Hematopoietic multipotent progenitor cell treated with erythropoietin and hydrocortisone succinate and interleukin-3 and kit ligand, for 8 days (in vitro differentiated cells): ENCODE results near the gene OMA1.
A peak's percentile ranks its signal among the peaks of the same experiment; 100 is the strongest.
"Not testable (repeated sequence)": the region's sequence is repeated elsewhere in the genome, so short reads cannot be mapped to it uniquely, and the experiment has no call there.

Source experiments
- DNase-seq: peaks from one replicate; pipeline ENCODE4 v3.0.0-alpha.2; 2015

The OMA1 gene

DNA sequence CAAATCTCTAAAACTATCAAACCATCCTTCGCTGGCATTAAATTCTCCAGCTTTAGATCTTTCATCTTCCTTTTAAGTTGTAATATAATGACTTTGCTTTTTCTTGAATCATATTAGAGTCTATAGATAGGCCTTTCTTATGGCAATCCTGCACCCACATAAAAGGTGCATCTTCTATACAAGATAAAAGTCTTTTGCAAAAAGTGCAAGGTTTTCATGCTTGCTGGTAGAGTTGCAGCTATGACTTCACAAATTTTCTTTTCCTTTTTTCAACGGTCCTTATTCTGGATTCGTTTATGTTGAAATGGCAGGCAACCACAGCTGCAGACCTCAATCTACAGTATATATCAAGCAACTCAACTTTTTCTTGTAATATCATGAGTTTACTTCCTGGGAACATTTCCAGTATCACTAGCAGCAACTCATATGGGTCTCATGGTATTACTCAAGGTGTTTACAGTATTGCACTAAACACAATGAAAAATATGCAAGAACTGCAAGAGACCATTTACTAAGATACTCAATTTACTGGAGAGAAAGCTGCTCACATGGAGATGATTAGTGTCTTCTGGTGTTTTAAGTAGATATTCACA lies 22.1 kb downstream of the OMA1 start:
- peak; percentile 16 for DNase-seq

- DNase-seq, result peak; percentile 84
Observed at GRCh38 chr1:58515794-58516401, 30.6 kb downstream of the OMA1 start.

DNA sequence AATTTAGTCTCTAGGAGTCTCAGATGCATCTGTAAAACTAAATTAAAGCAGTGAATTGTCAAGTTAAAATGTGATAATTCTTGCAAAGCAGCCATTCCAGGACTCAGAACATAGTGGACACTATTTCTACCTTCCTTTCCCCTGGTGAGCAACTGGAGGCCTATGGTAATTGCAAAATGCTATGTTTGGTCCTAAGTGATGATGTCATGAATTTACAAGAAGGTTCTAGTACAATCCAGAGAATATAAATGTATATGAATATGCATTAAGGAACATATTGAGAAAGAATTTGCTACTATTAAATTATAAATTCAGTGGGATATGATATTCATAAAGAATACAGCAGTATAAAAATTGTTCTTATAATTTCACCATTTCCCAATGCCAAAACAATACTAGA lies 32.6 kb downstream of the OMA1 start:
- no peak for DNase-seq

GRCh38 chr1:58508629-58509028 lies 37.9 kb downstream of the OMA1 start:
- no peak for DNase-seq

- DNase-seq, result no peak
Observed at GRCh38 chr1:58505286-58505685, 41.2 kb downstream of the OMA1 start.

- no peak for DNase-seq
Observed at GRCh38 chr1:58502519-58502918, 44.0 kb downstream of the OMA1 start.

GRCh38 chr1:58500043-58500442 lies 46.5 kb downstream of the OMA1 start:
- DNase-seq, result no peak

GRCh38 chr1:58497499-58497898 lies 49.0 kb downstream of the OMA1 start:
- DNase-seq, result no peak

DNA sequence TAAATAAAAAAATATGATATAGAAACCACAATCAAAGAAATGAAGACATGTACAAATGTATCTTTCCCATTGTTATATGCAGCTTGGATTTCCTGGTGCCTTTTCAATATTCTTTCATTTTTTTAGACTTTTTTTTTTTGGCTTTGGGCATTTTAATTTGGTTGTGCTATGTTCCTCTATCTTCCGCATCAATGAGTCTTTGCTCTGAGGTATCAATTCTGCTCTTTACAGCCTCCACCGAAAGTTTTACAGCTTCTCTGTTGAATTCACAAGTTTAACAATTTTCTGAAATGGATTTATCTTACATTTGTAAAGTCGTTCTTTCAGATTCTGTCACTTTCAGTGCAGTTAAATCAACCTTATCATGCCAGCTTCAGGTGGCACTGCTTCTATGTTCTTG lies 50.5 kb downstream of the OMA1 start:
- DNase-seq, result no peak

DNA sequence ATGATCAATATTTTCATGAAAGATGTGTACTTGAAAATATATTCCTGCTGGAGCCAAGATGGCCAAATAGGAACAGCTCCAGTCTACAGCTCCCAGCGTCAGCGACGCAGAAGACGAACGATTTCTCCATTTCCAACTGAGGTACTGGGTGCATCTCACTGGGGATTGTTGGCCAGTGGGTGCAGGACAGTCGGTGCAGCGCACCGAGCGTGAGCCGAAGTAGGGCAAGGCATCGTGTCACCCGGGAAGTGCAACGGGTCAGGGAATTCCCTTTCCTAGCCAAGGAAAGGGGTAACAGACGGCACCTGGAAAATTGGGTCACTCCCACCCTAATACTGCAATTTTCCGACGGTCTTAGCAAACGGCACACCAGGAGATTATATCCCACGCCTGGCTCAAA lies 57.6 kb downstream of the OMA1 start:
- DNase-seq, result not testable (repeated sequence)

DNA sequence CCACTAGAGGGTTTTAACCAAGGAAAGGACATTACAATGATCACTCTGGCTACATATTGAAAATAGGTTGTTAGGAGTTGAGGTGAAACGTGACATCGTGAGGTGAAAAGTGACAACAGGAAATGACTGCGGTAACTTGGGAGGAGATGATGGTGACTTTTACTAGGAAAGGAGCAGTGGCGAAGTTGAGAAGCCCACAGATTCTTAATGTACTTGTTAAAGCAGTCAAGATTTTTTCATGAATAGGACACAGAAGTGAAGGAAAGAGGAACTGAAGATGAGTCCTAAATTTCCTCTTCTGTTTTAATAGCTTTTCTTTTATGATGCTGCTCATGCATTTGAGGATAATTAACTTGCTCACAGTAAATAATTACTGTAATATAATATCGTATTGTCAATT lies 59.5 kb downstream of the OMA1 start:
- DNase-seq, result no peak

DNA sequence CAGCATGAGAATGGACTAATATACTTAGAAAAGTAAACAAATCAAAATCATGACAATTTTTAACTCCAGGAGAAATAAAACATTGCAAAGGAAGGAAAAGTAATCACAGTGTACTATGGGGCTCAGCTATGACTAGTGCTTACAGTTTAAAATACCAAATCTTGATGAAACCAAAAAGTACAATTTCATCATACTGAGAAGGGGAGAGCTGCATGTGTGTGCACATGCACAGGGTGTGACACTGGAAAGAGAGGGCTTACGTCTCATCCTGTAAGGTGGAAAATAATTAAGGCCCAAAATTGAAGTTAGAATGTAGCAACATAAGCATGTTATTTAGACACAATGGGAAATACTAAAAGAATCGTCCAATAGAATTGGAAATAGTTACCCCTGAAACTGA lies 64.6 kb downstream of the OMA1 start:
- no peak for DNase-seq

- no peak for DNase-seq
Observed at GRCh38 chr1:58480191-58480590, 66.3 kb downstream of the OMA1 start.

GRCh38 chr1:58477390-58477789 lies 69.1 kb downstream of the OMA1 start:
- no peak for DNase-seq

DNA sequence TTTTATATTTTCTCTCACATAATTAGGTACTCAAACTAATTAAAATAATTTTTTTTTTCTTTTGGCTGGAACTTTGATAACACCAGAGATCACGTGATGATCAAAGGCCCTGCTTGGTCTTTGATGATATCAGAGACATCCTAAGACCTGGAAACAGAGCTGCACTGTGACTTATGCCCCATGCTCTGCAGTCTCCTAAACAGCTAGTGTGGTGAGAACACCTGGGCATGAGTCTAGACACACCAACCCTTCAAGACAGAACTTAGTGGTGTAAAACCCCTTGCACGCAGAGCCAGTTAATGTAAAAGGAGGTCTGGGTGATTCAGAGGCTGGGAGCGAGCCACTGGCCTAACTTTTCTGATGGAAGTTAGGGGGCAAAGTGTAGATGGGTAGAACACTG lies 70.3 kb downstream of the OMA1 start:
- no peak for DNase-seq

- no peak for DNase-seq
Observed at GRCh38 chr1:58469476-58469875, 77.0 kb downstream of the OMA1 start.

DNA sequence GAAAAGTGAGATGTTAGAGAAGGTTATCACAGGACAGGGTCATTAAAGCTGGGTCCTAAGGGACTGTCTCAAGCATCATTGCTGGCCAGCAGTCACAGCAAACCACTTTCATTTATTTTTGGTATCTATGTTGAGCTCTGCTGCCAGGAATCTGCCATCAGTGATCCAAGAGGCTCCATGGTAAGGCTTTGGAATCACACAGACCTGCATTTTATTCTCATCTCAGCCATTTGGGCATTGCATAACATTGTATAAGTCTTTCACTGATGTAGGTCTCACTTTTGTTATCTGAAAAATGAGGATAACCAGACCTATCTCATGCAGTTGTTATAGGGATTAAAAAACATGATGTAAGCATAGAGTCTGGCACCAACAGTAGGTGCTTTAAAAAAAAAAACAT lies 77.5 kb downstream of the OMA1 start:
- DNase-seq, result no peak

DNA sequence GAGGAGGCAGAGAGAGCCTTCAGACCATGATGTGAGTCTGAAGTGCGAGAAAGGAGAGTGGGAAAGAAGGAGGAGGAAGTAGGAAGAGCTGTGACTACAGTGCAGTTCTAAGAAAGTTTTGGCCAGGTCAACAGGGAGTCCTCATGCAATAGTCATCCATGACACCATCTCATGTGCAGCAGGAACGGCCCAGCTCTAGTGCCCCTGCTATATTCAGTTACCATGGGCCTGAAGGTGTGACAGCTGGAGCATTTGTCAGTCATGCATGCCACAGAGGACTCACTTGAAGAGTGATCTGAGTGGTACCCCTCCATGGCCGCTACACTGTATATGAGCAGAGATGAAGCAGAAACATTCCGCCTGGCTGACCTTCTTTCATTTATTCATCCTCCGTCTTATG lies 77.9 kb downstream of the OMA1 start:
- DNase-seq, result no peak

DNA sequence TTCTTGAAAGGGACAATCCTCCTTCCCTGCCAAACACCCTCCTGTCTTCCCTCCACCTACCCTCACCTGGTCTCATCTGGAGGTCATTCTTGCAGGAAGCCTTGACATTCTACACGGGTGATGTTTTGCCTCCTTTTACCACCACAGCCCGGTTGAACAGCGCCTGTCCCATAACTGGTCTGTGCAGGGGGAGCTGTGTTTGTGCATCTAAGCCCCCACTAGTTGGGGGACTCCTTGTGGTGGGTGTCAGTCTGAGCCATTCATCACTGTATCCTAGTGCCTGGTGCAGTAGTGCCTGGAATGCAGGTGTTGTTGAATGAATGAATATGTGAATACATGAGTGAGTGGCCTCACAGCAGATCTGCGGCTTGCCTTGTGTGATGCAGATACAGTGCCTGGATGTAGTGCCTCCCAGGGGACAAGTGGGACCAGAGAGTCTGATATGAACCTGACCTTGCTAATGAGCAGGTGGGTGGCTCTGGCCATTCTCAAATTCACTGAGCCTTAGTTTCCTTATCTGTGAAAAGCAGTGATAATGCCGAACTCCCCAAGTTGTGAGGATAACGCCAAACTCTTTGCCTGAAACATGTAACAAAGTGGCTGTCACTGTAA lies 79.8 kb downstream of the OMA1 start:
- DNase-seq, result no peak

- DNase-seq, result no peak
Observed at GRCh38 chr1:58465825-58466629, 80.5 kb downstream of the OMA1 start.

DNA sequence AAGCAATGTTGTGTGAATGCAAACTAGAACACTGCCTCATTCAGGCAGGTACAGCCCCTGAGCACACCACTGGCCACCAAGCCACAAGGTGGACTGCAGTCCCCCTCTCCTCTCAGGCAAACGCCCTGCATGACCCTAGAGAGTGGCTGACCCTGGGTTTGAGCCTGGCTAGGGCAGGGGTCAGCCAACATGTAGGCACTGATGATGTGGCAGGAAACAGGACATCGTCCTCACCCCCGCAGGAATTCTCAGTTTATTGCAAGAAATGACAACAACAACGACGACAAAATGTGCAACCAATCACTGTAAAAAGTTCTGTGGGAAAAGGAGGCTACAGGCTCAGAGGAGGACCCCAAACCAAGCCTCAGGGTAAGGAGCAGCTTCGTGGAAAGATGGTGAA lies 81.3 kb downstream of the OMA1 start:
- no peak for DNase-seq

DNA sequence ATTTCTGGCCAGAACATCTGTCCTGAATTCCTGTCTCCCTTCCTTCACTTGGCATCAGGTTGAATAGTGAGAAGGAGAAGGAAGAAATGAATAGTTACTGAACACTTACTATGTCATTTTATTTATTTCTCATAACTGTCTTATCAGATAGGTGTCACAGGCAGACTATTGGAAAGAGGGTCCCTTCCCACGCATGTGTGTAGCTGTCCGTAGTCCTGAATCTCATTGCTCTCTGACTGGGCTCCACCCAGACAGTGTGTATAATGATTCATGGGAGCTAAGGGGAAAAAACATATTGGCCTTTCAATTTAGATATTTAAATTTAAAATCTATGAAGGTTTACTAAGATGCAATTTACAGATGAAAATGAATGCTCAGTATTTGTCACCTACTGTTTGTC lies 86.1 kb downstream of the OMA1 start:
- peak; percentile 31 for DNase-seq

DNA sequence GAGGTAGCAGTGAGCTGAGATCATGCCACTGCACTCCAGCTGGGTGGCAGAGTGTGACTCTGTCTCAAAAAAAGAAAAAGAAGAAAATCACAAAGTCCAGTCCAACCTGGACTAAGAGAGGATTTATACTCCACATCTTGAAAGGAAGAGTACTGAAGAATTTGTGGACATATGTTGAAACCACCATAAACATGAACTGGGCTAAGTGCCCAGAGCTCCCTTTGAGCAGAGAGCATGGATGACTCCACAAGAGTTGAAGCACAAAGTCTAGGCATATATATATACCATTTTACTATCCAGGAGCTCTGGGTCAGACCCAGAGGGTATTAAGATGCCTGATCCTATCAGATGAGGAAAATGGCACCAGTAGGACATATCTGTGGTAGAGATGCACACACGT lies 86.6 kb downstream of the OMA1 start:
- no peak for DNase-seq

- DNase-seq, result no peak
Observed at GRCh38 chr1:58457023-58457635, 89.4 kb downstream of the OMA1 start.
